Left renal cortex interstitium (tissue), 4 donors: ENCODE results near the gene COLGALT1. TPM values are rescaled to one million over a fixed set of nuclear protein-coding genes. Genes with fewer than 3 reads are reported as not detected.

Source experiments
- DNase-seq, 4 donors: peaks; one replicate each; pipeline ENCODE4 v3.0.0-alpha.2; 2013; ENCODE audit warnings: low read depth in 4 of 4, low spot score in 2 of 4, missing footprints in 1 of 4
- polyA plus RNA-seq, 4 donors: library from polyadenylated mRNA; unstranded; fragments of 120-200 nt; gene quantifications; one replicate each; pipeline ENCODE4 v1.2.1, GENCODE V29; 2013; ENCODE audit not compliant: insufficient read length in 4 of 4

The COLGALT1 gene
- polyA plus RNA-seq, 4 donors, result 44.7 to 64.4 (median 52.7) TPM

- DNase-seq, result no peak
Measured at GRCh38 chr19:17617807-17618192, 62.4 kb downstream of the COLGALT1 start.

GRCh38 chr19:17618281-17618903 lies 62.9 kb downstream of the COLGALT1 start:
- DNase-seq, result no peak

DNA sequence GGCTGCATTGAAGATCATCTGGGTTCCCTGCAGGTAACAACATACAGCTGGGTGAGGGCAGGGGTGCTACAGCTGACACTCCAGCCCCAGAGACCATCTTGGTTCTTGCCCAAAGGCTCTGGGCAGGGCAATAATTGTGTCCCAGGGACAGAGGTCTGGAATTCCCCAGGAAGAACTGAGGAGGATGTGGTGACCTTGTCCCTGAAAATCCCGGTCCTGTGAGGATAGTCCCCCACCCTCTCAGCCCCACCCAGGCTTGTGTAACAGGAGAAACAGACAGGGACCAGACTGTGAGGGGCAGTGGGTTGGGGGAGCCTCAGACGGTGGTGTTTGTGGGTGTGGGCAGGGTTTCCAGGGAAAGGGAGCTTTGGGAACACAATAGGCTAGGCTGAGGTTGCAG lies 63.5 kb downstream of the COLGALT1 start:
- no peak for DNase-seq

DNA sequence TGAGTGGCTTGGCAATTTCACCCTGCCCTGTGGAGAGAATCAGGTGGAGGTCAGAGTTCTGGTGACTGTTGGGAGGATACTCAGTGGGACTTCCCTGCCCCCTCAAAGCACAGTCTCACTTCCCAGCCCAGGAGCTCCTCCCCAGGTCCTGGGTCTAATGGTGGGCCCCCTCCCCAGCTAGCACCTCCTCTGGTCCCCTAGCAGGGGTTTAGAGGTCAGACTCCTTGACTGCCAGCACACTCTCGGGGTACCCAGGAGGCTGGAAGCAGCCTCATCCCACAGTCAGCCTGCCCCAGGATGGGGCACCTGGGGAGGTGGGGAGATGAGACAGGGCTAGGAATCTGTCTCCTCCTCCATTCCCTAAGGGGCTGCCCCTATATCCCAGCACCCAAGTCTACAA lies 65.2 kb downstream of the COLGALT1 start:
- DNase-seq, result no peak

DNA sequence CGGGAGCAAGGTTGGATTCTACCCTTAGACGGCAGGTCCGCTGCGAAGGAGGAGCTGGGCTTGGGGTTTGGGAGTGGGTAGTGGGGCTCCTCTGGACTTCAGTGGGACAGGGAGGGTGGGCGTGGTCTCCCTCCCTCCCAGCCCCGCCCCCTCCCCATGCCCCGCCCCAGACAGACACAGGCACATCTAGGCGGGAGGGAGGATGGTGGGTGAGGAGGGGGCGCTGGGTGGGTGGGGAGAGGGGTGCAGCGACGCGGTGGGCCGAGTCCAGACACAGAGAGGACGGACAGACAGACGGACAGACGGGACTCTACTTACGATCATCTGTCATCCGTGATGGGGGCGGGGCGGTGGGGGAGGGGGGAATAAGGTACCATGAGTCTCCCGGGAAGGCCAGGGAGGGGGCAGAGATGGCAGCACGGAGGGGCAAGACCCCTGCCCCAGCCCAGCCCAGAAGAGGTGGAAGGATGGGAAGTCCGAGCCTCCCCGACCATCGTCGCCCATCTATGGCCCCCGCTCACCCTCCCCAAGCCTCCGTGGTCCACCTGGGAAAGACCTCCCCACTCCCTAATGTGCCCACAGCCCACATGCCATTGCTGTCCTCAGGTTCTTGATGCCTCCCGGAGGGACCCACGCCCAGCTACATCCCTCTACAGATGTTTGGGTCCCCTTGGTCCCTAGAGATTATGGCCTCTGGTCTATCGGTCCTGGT lies 67.9 kb downstream of the COLGALT1 start:
- DNase-seq, result no peak

DNA sequence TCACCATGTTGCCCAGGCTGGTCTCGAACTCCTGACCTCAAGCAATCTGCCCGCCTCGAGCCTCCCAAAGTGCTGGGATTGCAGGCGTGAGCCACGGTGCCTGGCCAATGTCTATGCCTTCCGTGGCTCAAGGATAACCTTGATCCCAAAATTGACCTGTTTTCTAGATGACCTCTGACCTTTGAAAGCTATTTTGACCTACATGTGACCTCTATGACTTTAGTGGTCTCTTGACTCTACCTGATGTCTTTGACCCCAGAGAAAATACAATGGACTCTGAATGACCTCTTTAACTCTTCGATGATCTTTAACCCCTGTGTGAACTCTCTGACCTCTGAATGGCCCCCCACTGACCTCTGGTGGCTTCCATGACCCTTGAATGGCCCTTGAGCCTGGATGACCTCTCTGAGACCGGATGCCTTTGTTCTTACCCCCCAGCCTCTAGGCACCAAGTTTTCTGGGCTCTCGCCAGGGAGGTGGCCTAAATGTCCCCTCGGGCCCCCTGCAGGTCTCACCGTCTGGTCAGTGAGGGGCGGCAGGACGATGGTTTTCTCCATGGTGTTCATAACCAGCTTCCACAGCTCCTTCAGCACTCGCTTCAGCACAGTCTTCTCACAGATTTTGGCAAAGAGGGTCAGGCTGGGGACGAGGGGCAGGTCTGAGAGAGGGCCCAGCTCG lies 69.0 kb downstream of the COLGALT1 start:
- no peak for DNase-seq

DNA sequence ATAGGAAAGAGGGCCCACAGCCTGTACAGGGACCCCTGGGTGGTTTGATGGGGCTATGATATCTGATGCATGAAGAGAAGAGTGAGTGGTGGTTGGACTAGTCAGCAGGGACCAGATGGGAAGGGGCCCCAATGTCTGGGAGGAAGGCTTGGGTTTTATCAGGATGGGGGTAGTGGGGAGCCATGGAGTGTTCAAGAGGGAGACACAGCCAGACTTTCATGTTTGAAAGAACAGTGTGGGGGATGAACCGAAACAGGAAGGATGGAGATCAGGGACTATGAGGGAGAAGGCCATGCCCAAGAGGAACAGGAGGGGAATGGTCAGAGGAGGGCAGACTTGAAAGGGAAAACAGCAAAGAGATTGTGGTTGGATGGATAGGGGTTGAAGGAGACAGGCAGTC lies 69.6 kb downstream of the COLGALT1 start:
- DNase-seq, result no peak

DNA sequence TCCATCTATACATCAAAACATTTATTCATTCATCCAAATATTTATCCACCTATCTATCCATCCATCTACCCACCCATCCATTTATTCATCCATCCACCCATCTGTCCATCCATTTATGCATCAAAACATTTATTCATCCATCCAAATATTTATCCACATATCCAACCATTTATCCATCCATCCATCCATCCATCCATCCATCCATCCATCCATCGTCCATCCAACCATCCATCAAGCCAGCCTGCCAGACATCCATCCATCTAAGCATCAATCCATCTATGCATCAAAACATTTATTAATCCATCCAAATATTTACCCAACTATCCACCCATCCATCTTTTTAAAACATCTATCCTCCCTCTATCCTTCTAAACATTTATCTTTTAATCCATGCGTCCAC lies 70.5 kb downstream of the COLGALT1 start:
- no peak for DNase-seq

DNA sequence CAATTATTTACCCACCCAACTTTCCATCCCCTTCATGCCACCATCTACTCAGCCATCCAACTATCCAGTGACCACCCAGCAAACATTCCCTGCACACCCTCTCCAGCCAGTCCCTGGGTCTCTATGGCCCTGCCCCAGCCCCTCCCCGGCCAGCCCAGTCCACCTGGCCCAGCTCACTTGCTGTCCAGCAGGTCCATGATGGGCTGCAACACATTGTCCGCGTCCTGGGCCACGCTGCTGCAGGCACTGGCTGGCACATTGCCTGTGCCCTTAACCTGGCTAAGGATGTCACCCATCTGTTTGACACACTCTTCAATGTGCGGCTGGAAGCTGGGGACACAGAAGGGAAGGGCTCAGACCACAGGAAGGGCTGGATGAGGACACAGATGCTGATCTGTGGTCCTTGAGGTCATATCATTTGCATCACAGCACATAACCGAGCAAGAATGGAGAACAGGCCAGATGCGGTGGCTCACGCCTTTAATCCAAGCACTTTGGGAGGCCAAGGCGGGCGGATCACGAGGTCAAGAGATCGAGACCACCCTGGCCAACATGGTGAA lies 71.1 kb downstream of the COLGALT1 start:
- no peak for DNase-seq

GRCh38 chr19:17627161-17627560 lies 71.7 kb downstream of the COLGALT1 start:
- DNase-seq, result no peak

GRCh38 chr19:17627921-17628320 lies 72.5 kb downstream of the COLGALT1 start:
- no peak for DNase-seq

- no peak for DNase-seq
Measured at GRCh38 chr19:17629760-17630159, 74.3 kb downstream of the COLGALT1 start.

DNA sequence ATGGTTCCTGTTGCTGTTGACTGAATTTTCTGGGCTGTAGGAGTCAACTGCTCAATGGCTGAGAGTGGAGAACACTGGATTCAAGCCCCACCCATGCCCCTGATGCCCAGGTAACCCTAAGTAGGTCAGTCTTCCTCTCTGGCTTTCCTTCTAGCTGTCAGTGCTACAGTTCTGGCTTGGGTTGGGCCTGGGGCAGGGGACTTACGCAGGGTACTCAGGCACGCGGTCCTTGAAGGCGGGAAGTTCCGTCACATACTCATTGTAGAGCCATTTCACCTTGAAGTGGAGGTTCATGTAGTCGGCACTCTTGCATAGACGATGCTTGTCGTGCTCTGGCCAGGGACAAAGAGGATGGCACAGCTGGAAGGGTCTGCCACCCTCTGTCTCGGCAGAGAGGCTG lies 77.1 kb downstream of the COLGALT1 start:
- DNase-seq, result no peak

Other genes with a start within 250 kb of the COLGALT1 start
- gene MRPL34, start 249.8 kb upstream of the COLGALT1 start, polyA plus RNA-seq, result 10 to 100 TPM; 48.5 to 77.6 (median 57.3) TPM
- gene DDA1, start 246.1 kb upstream of the COLGALT1 start, polyA plus RNA-seq, result 10 to 100 TPM; 31.3 to 48.7 (median 42.8) TPM
- 10 to 100 TPM in 3 of 4 donors, 1 to 10 TPM in 1; 8.3 to 21.1 (median 13.1) TPM for gene ANO8, start 220.8 kb upstream of the COLGALT1 start, polyA plus RNA-seq
- 10 to 100 TPM; 15.7 to 37.9 (median 24.6) TPM for gene GTPBP3, start 218.1 kb upstream of the COLGALT1 start, polyA plus RNA-seq
- gene PLVAP, start 178.3 kb upstream of the COLGALT1 start, polyA plus RNA-seq, result 100 to 1,000 TPM; 162 to 238 (median 195) TPM
- gene CCDC194, start 161.5 kb upstream of the COLGALT1 start, polyA plus RNA-seq, result 1 to 10 TPM in 2 of 4 donors, under 1 TPM in 2; 0.83 to 6.2 (median 3.3) TPM
- gene BST2, start 150.0 kb upstream of the COLGALT1 start, polyA plus RNA-seq, result 100 to 1,000 TPM; 103 to 178 (median 119) TPM
- 10 to 100 TPM; 53.2 to 97.6 (median 80.9) TPM for gene MVB12A, start 135.6 kb upstream of the COLGALT1 start, polyA plus RNA-seq
- gene TMEM221, start 107.0 kb upstream of the COLGALT1 start, polyA plus RNA-seq, result 1 to 10 TPM; 2.4 to 3.9 (median 3.3) TPM
- under 1 TPM in 2 of 4 donors, not detected in 2; 0.26 to 0.28 TPM for gene NXNL1, start 94.7 kb upstream of the COLGALT1 start, polyA plus RNA-seq
- 10 to 100 TPM; 10.7 to 24.7 (median 19.1) TPM for gene SLC27A1, start 85.1 kb upstream of the COLGALT1 start, polyA plus RNA-seq
- gene PGLS, start 44.0 kb upstream of the COLGALT1 start, polyA plus RNA-seq, result 100 to 1,000 TPM in 1 of 4 donors, 10 to 100 TPM in 3; 57.6 to 100 (median 81.2) TPM
- gene UNC13A, start 132.7 kb downstream of the COLGALT1 start, polyA plus RNA-seq, result under 1 TPM; 0.16 to 0.38 (median 0.26) TPM
- gene MAP1S, start 163.8 kb downstream of the COLGALT1 start, polyA plus RNA-seq, result 10 to 100 TPM; 29.1 to 49.0 (median 40.0) TPM
- 1 to 10 TPM; 1.3 to 3.3 (median 2.5) TPM for gene FCHO1, start 195.8 kb downstream of the COLGALT1 start, polyA plus RNA-seq
- 10 to 100 TPM in 2 of 4 donors, 1 to 10 TPM in 2; 5.1 to 12.0 (median 8.0) TPM for gene B3GNT3, start 239.5 kb downstream of the COLGALT1 start, polyA plus RNA-seq